Activated CD8-positive, alpha-beta T cell treated with anti-CD3 and anti-CD28 coated beads for 36 hours (primary cell): Measurements from ENCODE around the gene TMEM151B. TPM values are rescaled to one million over a fixed set of nuclear protein-coding genes. Genes with fewer than 3 reads are reported as not detected.
"Not testable (repeated sequence)": the region's sequence is repeated elsewhere in the genome, so short reads cannot be mapped to it uniquely, and the experiment has no call there.

ENCODE experiments used
- ATAC-seq: fragments of 200-7000 bp; cut with Tn5 transposase; one replicate; pipeline ENCODE4 v1.10.0; 2021; ENCODE audit warnings: mild to moderate bottlenecking, moderate library complexity
- CTCF ChIA-PET: fragments of 350-600 bp; sonication (Branson Sonifier 250); formaldehyde crosslinking; loops from one replicate; lab custom pipeline; 2021; ENCODE audit warnings: antibody characterized with exemption; lab: Charles Lee
- POLR2A ChIA-PET: fragments of 350-600 bp; sonication (Branson Sonifier 250); formaldehyde crosslinking; loops from one replicate; lab custom pipeline; 2021; ENCODE audit warnings: antibody characterized with exemption; lab: Charles Lee
- DNase-seq: peaks from one replicate; pipeline ENCODE4 v3.0.0-alpha.2; 2020
- H3K27ac Mint-ChIP-seq: one replicate; pipeline ENCODE4 v1.8.0; 2021; ENCODE audit warnings: mild to moderate bottlenecking, mixed read lengths
- H3K27me3 Mint-ChIP-seq: one replicate; pipeline ENCODE4 v1.8.0; 2021; ENCODE audit warnings: mixed read lengths
- H3K36me3 Mint-ChIP-seq: one replicate; pipeline ENCODE4 v1.8.0; 2021; ENCODE audit warnings: low read depth, mixed read lengths
- H3K4me1 Mint-ChIP-seq: one replicate; pipeline ENCODE4 v1.8.0; 2021; ENCODE audit warnings: low read depth, mixed read lengths
- H3K4me3 Mint-ChIP-seq: one replicate; pipeline ENCODE4 v1.8.0; 2021; ENCODE audit warnings: mild to moderate bottlenecking, moderate library complexity, mixed read lengths
- H3K9me3 Mint-ChIP-seq: one replicate; pipeline ENCODE4 v1.8.0; 2021; ENCODE audit warnings: mixed read lengths
- intact Hi-C: fragments of 100-400 bp; cut with micrococcal nuclease; formaldehyde crosslinking; loops from one replicate; pipeline ENCODE4 v1.10.0; 2022
- total RNA-seq, 2 experiments: library from RNA; stranded (reverse); gene quantifications; one replicate each; pipeline ENCODE4 v1.2.3, GENCODE V29; 2021
- TF ChIP-seq, protein P1 (sequence below): fragments of 200-600 bp; IDR thresholded peaks from one replicate; pipeline ENCODE4 v1.8.0; 2022; ENCODE audit warnings: antibody characterized with exemption, mild to moderate bottlenecking

Gene TMEM151B
- total RNA-seq, 2 experiments from 2014 or later, result 0.05 TPM; not detected in 1

DNA sequence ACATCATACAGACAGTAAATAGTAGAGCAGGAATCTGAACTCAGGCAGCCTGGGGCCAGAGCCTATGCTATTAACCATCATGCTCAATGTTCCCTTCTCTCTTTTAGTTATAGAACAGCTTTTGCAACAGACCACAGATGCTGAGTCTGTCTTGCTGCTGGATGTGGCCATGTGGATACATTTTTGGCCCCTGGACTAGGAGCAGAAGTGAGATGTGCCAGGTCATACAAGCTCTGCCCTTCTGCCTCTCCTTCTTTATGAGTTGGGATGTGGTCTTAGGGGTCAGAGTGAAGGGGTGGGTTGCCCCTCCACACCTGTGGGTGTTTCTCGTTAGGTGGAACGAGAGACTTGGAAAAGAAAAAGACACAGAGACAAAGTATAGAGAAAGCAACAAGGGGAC is 57.5 kb downstream of the TMEM151B start:
- CTCF ChIA-PET, result interaction anchor here (1.2 to 2.0 kb wide), 4 partner anchors 11 to 23 kb away, joined by 3 to 5 read pairs (median 4); partner anchors contain the start of gene AARS2
- ATAC-seq (no peak), DNase-seq (no peak)
- H3K27me3 Mint-ChIP-seq, result peaks cover 19% of the 10 kb centered on the region
- H3K9me3 Mint-ChIP-seq, result no peaks in the 10 kb centered on the region
- H3K36me3 Mint-ChIP-seq, result no peaks in the 10 kb centered on the region
- no peaks in the 10 kb centered on the region for H3K4me1 Mint-ChIP-seq
- no peak overlapping the region for H3K27ac Mint-ChIP-seq
- POLR2A ChIA-PET, result no interaction called here
- TF ChIP-seq, protein P1, sequence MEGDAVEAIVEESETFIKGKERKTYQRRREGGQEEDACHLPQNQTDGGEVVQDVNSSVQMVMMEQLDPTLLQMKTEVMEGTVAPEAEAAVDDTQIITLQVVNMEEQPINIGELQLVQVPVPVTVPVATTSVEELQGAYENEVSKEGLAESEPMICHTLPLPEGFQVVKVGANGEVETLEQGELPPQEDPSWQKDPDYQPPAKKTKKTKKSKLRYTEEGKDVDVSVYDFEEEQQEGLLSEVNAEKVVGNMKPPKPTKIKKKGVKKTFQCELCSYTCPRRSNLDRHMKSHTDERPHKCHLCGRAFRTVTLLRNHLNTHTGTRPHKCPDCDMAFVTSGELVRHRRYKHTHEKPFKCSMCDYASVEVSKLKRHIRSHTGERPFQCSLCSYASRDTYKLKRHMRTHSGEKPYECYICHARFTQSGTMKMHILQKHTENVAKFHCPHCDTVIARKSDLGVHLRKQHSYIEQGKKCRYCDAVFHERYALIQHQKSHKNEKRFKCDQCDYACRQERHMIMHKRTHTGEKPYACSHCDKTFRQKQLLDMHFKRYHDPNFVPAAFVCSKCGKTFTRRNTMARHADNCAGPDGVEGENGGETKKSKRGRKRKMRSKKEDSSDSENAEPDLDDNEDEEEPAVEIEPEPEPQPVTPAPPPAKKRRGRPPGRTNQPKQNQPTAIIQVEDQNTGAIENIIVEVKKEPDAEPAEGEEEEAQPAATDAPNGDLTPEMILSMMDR, result no peak
- no peak overlapping the region for H3K4me3 Mint-ChIP-seq
- intact Hi-C loops, result no loop called here

DNA sequence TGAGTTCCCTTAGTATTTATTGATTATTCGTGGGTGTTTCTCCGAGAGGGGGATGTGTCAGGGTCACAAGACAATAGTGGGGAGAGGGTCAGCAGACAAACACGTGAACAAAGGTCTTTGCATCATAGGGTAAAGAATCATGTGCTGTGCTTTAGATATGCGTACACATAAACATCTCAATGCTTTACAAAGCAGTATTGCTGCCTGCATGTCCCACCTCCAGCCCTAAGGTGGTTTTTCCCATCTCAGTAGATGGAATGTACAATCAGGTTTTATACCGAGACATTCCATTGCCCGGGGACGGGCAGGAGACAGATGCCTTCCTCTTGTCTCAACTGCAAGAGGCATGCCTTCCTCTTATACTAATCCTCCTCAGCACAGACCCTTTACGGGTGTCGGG is 58.0 kb downstream of the TMEM151B start:
- H3K27me3 Mint-ChIP-seq, result peaks cover 19% of the 10 kb centered on the region
- H3K4me3 Mint-ChIP-seq, intact Hi-C loops, H3K9me3 Mint-ChIP-seq, DNase-seq, H3K27ac Mint-ChIP-seq, H3K4me1 Mint-ChIP-seq, H3K36me3 Mint-ChIP-seq, ATAC-seq, POLR2A ChIA-PET: not testable (repeated sequence)
- CTCF ChIA-PET, result interaction anchor here (1.3 to 1.6 kb wide), 2 partner anchors 10 kb away, joined by 4 to 5 read pairs; no protein-coding TSS in a partner anchor

DNA sequence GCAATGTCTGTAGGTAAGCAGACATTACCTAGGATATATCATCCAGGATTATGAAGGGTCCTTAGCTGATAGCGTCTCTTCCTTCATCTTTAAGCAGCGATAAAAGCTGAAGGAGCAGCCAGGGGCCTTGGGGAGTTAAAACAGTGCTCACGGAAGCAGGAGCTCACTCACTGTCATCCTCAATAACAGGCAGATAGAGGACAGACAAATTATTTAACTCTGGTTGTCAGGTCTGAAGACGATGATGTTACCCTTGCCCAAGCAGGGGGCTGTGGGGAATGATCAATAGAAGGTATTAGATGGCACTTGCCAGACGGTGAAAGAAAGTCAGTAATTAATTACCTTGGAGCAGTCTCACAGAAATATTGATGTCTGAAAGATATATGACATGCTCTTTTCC is 59.6 kb downstream of the TMEM151B start:
- H3K9me3 Mint-ChIP-seq, result no peaks in the 10 kb centered on the region
- TF ChIP-seq, protein P1, result no peak
- ChIA-PET CTCF (interaction anchor here (0.8 to 1.6 kb wide), 6 partner anchors 8 to 73 kb away, joined by 3 to 5 read pairs (median 4); partner anchors contain the start of gene AARS2), POLR2A (no interaction called here)
- no peaks in the 10 kb centered on the region for H3K4me1 Mint-ChIP-seq
- DNase-seq, result no peak
- H3K27me3 Mint-ChIP-seq, result peaks cover 22% of the 10 kb centered on the region
- intact Hi-C loops, result no loop called here
- no peak for ATAC-seq
- H3K36me3 Mint-ChIP-seq, result no peaks in the 10 kb centered on the region
- no peak overlapping the region for H3K4me3 Mint-ChIP-seq
- no peak overlapping the region for H3K27ac Mint-ChIP-seq

DNA sequence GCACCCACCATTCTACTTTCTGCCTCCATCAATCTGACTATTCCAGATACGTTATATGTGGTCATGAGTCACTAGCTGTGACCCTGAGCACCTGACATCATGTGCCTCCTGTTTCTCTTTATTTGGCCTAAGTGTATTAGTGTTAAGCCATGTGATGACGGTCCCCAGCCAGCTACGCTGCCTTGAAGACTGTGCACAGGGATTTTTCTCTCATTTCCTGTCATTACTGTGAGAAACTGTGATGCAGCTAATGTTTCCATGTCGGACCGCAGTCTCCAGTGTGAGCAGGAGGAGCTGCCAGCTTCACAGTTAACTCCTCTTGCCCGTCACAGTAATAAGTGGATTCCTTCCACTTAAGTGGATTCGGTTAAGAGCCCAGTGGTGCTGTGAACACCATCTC is 62.3 kb downstream of the TMEM151B start:
- no peaks in the 10 kb centered on the region for H3K4me1 Mint-ChIP-seq
- ChIA-PET POLR2A (interaction anchor here (0.7 to 1.1 kb wide), 3 partner anchors 10 to 76 kb away, joined by 3 read pairs; partner anchors contain the start of gene SPATS1), CTCF (interaction anchor here (0.7 to 8.4 kb wide), 4 partner anchors 11 to 254 kb away, joined by 4 to 165 read pairs (median 6); partner anchors contain the start of genes AARS2, NFKBIE and TMEM151B)
- H3K4me3 Mint-ChIP-seq, result no peak overlapping the region
- DNase-seq (no peak), ATAC-seq (no peak)
- TF ChIP-seq, protein P1, result no peak
- no peak overlapping the region for H3K27ac Mint-ChIP-seq
- no peaks in the 10 kb centered on the region for H3K9me3 Mint-ChIP-seq
- H3K36me3 Mint-ChIP-seq, result no peaks in the 10 kb centered on the region
- intact Hi-C loops, result no loop called here
- peaks cover 19% of the 10 kb centered on the region for H3K27me3 Mint-ChIP-seq

DNA sequence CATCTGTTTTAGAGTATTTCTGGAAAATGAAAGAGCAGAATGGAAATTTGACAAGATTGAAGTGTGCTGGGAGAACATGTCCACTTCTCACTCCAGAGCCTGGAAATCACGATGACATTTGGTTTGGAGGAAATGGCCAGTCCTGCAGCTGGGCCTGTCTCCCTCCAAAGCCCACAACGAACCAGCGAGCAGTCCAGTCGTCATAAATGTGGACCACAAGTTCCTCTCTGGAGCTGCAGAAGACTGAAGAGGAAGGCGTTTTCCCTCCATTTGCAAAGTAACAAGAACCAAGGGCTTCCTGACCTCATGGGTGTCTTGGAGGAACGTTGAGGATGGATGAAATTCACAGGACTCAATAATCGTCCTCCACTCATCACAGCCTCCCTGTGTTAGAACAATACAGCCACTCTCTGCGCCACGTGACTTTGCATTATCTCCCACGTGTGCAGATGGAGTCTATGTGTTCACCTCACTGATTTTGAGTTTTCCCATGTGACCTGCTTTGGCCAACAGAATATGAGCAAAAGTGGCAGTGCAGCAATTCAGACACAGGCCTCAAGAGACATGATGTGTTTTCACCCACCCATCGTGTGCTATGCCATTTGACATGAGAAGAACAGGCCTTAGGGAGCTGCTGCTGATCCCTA is 63.1 kb downstream of the TMEM151B start:
- TF ChIP-seq, protein P1, result no peak
- POLR2A ChIA-PET, result interaction anchor here (1.0 kb wide), 1 partner anchor 76 kb away, joined by 3 read pairs; no protein-coding TSS in a partner anchor
- intact Hi-C loops, result no loop called here
- H3K27ac Mint-ChIP-seq, result no peak overlapping the region
- no peaks in the 10 kb centered on the region for H3K9me3 Mint-ChIP-seq
- no peak for ATAC-seq
- no peaks in the 10 kb centered on the region for H3K4me1 Mint-ChIP-seq
- H3K27me3 Mint-ChIP-seq, result peaks cover 15% of the 10 kb centered on the region
- DNase-seq, result no peak
- no peak overlapping the region for H3K4me3 Mint-ChIP-seq
- CTCF ChIA-PET, result interaction anchor here (0.7 to 8.4 kb wide), 6 partner anchors 10 to 254 kb away, joined by 3 to 165 read pairs (median 4); partner anchors contain the start of genes AARS2, NFKBIE and TMEM151B
- no peaks in the 10 kb centered on the region for H3K36me3 Mint-ChIP-seq
